CD4-positive, alpha-beta T cell (primary cell): ENCODE data around the gene PBXIP1. TPM values are rescaled to one million over a fixed set of nuclear protein-coding genes. Genes with fewer than 3 reads are reported as not detected.

Experiments
- ATAC-seq: fragments of 200-7000 bp; cut with Tn5 transposase; one replicate; pipeline ENCODE4 v1.10.0; 2022; ENCODE audit warnings: mild to moderate bottlenecking; ENCODE audit not compliant: poor library complexity
- CTCF ChIA-PET: fragments of 350-600 bp; sonication (Branson Sonifier 250); formaldehyde crosslinking; loops from one replicate; lab custom pipeline; 2021; ENCODE audit warnings: antibody characterized with exemption, inconsistent platforms; lab: Charles Lee
- POLR2A ChIA-PET: fragments of 350-600 bp; sonication (Branson Sonifier 250); formaldehyde crosslinking; loops from one replicate; lab custom pipeline; 2021; ENCODE audit warnings: antibody characterized with exemption, inconsistent platforms; lab: Charles Lee
- DNase-seq, 14 experiments: peaks; one replicate each; pipeline ENCODE4 v3.0.0-alpha.2; 2013 to 2020; ENCODE audit warnings: mixed read lengths in 2 of 14
- H3K27ac ChIP-seq, 2 donors: one replicate each; pipeline versions ENCODE4 v1.5.1 to v1.7.0; 2013; ENCODE audit warnings: low read length in 2 of 2, low read depth in 1 of 2, mild to moderate bottlenecking in 1 of 2
- H3K27me3 ChIP-seq, 2 experiments: 1 replicate in 1 of 2; 2 replicates in 1 of 2; pipeline versions ENCODE4 v1.6.1 to v1.7.0; 2013; ENCODE audit warnings: low read length in 2 of 2, control low read depth in 1 of 2, mild to moderate bottlenecking in 1 of 2, moderate library complexity in 1 of 2; ENCODE audit not compliant: insufficient read depth in 2 of 2, control insufficient read depth in 1 of 2
- H3K36me3 ChIP-seq: one replicate; pipeline ENCODE4 v1.6.1; 2013; ENCODE audit warnings: low read length, control low read depth; ENCODE audit not compliant: insufficient read depth
- H3K4me1 ChIP-seq: one replicate; pipeline ENCODE4 v1.6.1; 2013; ENCODE audit warnings: low read length, control low read depth; ENCODE audit not compliant: insufficient read depth
- H3K4me3 ChIP-seq: one replicate; pipeline ENCODE4 v1.5.1; 2013; ENCODE audit warnings: mild to moderate bottlenecking, low read length, moderate library complexity
- H3K9me3 ChIP-seq, 2 experiments: 1 replicate in 1 of 2; 2 replicates in 1 of 2; pipeline versions ENCODE4 v1.6.1 to v1.7.0; 2013; ENCODE audit warnings: low read length in 2 of 2, mild to moderate bottlenecking in 2 of 2, control low read depth in 1 of 2, moderate library complexity in 1 of 2; ENCODE audit not compliant: control insufficient read depth in 1 of 2, insufficient read depth in 1 of 2
- H3K27ac Mint-ChIP-seq: one replicate; pipeline ENCODE4 v1.8.0; 2020; ENCODE audit warnings: mixed read lengths
- H3K27me3 Mint-ChIP-seq: one replicate; pipeline ENCODE4 v1.8.0; 2021; ENCODE audit warnings: mixed read lengths
- H3K36me3 Mint-ChIP-seq: one replicate; pipeline ENCODE4 v1.8.0; 2021; ENCODE audit warnings: low read depth, mixed read lengths
- H3K4me1 Mint-ChIP-seq: one replicate; pipeline ENCODE4 v1.8.0; 2021; ENCODE audit warnings: low read depth, mixed read lengths
- H3K4me3 Mint-ChIP-seq: one replicate; pipeline ENCODE4 v1.8.0; 2020; ENCODE audit warnings: mild to moderate bottlenecking, mixed read lengths
- H3K9me3 Mint-ChIP-seq: one replicate; pipeline ENCODE4 v1.8.0; 2020; ENCODE audit warnings: mixed read lengths
- intact Hi-C, 2 experiments: fragments of 100-400 bp; cut with DNase I in 1 of 2; cut with micrococcal nuclease in 1 of 2; formaldehyde crosslinking; loops; one replicate each; pipeline versions ENCODE4 v1.15.1 to v1.9.0; 2023 to 2025; cut with DNase I, micrococcal nuclease
- total RNA-seq, 174 experiments: library from RNA in 2 of 174; stranded (reverse) in 2 of 174; gene quantifications; one replicate each; pipeline ENCODE4 v1.2.3 and lab custom pipeline; 2021 to 2026
- TF ChIP-seq, protein P1 (sequence below): fragments of 200-600 bp; IDR thresholded peaks from one replicate; pipeline ENCODE4 v1.8.0; 2022; ENCODE audit warnings: antibody characterized with exemption, mild to moderate bottlenecking

PBXIP1 gene
- total RNA-seq, 2 experiments from 2014 or later: 434 to 440 TPM

- Histone ChIP-seq H3K36me3 (peaks cover 6% of the 10 kb centered on the region), H3K27me3 (no peaks in the 10 kb centered on the region), H3K9me3 (no peaks in the 10 kb centered on the region), H3K4me3 (peak within 1 kb of the TSS; percentile 86), H3K4me1 (peaks cover 58% of the 10 kb centered on the region), H3K27ac (peak within 1 kb of the TSS; percentile 98 to 100)
- Mint-ChIP-seq H3K27ac (peak within 1 kb of the TSS; percentile 98), H3K27me3 (no peaks in the 10 kb centered on the region), H3K9me3 (no peaks in the 10 kb centered on the region), H3K4me3 (peak within 1 kb of the TSS; percentile 90), H3K4me1 (peaks cover 59% of the 10 kb centered on the region), H3K36me3 (peaks cover 16% of the 10 kb centered on the region)
- POLR2A ChIA-PET: interaction anchor here (0.5 to 3.0 kb wide), 34 partner anchors 9 to 1568 kb away, joined by 3 to 24 read pairs (median 4); partner anchors contain the start of genes ADAM15, ADAR, CKS1B and FLAD1
- intact Hi-C loops: loop anchor here (1.0 to 2.0 kb wide), 9 partner anchors 19 to 378 kb away; partner anchors contain the start of genes CKS1B (in 2 of the 2), PYGO2 (in 1 of the 2), UBE2Q1 (in 1 of the 2) and ZBTB7B (in 1 of the 2)
- TF ChIP-seq, protein P1, sequence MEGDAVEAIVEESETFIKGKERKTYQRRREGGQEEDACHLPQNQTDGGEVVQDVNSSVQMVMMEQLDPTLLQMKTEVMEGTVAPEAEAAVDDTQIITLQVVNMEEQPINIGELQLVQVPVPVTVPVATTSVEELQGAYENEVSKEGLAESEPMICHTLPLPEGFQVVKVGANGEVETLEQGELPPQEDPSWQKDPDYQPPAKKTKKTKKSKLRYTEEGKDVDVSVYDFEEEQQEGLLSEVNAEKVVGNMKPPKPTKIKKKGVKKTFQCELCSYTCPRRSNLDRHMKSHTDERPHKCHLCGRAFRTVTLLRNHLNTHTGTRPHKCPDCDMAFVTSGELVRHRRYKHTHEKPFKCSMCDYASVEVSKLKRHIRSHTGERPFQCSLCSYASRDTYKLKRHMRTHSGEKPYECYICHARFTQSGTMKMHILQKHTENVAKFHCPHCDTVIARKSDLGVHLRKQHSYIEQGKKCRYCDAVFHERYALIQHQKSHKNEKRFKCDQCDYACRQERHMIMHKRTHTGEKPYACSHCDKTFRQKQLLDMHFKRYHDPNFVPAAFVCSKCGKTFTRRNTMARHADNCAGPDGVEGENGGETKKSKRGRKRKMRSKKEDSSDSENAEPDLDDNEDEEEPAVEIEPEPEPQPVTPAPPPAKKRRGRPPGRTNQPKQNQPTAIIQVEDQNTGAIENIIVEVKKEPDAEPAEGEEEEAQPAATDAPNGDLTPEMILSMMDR: peak; percentile 51
- DNase-seq (peak; percentile 90 to 98 (median 94)), ATAC-seq (peak; percentile 79)
- CTCF ChIA-PET: interaction anchor here (0.8 to 3.9 kb wide), 15 partner anchors 15 to 377 kb away, joined by 3 to 38 read pairs (median 4); partner anchors contain the start of genes CKS1B, FLAD1, PBXIP1 and PYGO2
These were observed 19.3 kb downstream of the PBXIP1 start, which contains the start of gene PMVK for GRCh38 chr1:154936555-154937084. Gene PMVK, minus strand, starts transcription at chr1:154936719. Its CDS starts 34 bp downstream, at chr1:154936685.

DNA sequence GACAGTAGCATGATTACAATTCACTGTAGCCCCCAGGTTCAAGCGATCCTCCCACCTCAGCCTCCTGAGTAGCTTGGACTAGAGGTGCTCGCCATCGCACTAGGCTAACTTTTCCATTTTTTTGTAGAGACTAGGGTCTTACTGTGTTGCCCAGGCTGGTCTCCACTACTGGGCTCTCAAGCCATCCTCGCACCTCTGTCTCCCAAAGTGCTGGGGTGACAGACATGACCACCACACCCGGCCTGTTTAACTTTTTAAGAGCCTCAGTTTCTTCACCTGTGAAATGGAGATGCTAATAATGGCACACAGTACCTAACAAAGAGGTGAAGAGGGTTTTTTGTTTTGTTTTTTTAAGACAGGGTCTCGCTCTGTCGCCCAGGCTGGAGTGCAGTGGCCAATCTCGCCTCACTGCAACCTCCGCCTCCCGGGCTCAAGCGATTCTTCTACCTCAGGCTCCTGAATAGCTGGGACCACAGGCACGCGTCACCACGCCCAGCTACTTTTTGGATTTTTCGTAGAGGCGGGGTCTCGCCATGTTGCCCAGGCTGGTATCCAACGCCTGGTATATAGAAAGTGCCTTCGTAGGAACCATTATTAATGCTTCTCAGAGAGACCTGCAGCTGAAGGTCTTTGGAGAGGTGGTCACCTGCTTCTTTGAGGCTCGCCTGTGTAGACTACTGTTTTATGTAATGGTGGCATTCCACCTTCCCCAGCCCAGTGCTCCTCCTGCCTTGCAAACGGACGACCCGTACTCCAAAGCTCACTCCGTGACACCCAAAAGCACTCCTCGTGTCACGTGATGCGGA lies 19.9 kb downstream of the PBXIP1 start:
- H3K36me3 ChIP-seq: peaks cover 6% of the 10 kb centered on the region
- peak overlapping the region; percentile 86 for H3K4me3 ChIP-seq
- DNase-seq (peak in 1 of 14 experiments; percentile 68), ATAC-seq (no peak)
- H3K4me1 ChIP-seq: peaks cover 51% of the 10 kb centered on the region
- CTCF ChIA-PET: interaction anchor here (0.8 to 3.9 kb wide), 14 partner anchors 15 to 376 kb away, joined by 3 to 38 read pairs (median 4); partner anchors contain the start of genes CKS1B, FLAD1, PBXIP1 and PYGO2
- intact Hi-C loops: loop anchor here (2.0 kb wide), 4 partner anchors 39 to 377 kb away; partner anchors contain the start of genes CKS1B (in 1 of the 2) and UBE2Q1 (in 1 of the 2)
- Mint-ChIP-seq H3K9me3 (no peaks in the 10 kb centered on the region), H3K4me1 (peaks cover 52% of the 10 kb centered on the region), H3K4me3 (peak overlapping the region; percentile 90), H3K36me3 (peaks cover 23% of the 10 kb centered on the region), H3K27me3 (no peaks in the 10 kb centered on the region), H3K27ac (peak overlapping the region; percentile 98)
- H3K9me3 ChIP-seq: no peaks in the 10 kb centered on the region
- peak overlapping the region; percentile 98 to 100 for H3K27ac ChIP-seq
- POLR2A ChIA-PET: interaction anchor here (0.6 to 3.0 kb wide), 32 partner anchors 9 to 1569 kb away, joined by 3 to 24 read pairs (median 4); partner anchors contain the start of genes ADAM15, ADAR, CKS1B and FLAD1
- TF ChIP-seq, protein P1: no peak
- H3K27me3 ChIP-seq: no peaks in the 10 kb centered on the region

- no peak overlapping the region for H3K4me3 ChIP-seq
- H3K4me3 Mint-ChIP-seq: peak overlapping the region; percentile 35
- TF ChIP-seq, protein P1: no peak
- intact Hi-C loops: no loop called here
- no peaks in the 10 kb centered on the region for H3K27me3 Mint-ChIP-seq
- no peaks in the 10 kb centered on the region for H3K9me3 ChIP-seq
- H3K36me3 Mint-ChIP-seq: peaks cover 30% of the 10 kb centered on the region
- H3K4me1 Mint-ChIP-seq: peaks cover 41% of the 10 kb centered on the region
- no peaks in the 10 kb centered on the region for H3K9me3 Mint-ChIP-seq
- H3K36me3 ChIP-seq: peaks cover 13% of the 10 kb centered on the region
- DNase-seq: no peak
- H3K4me1 ChIP-seq: peaks cover 37% of the 10 kb centered on the region
- no peaks in the 10 kb centered on the region for H3K27me3 ChIP-seq
- H3K27ac Mint-ChIP-seq: peak overlapping the region; percentile 98
- ATAC-seq: no peak
- POLR2A ChIA-PET: interaction anchor here (1.5 kb wide), 1 partner anchor 117 kb away, joined by 3 read pairs; the partner anchor contains the start of gene ADAM15
- CTCF ChIA-PET: interaction anchor here (1.9 kb wide), 1 partner anchor 64 kb away, joined by 5 read pairs; no protein-coding TSS in a partner anchor
- H3K27ac ChIP-seq: no peak overlapping the region
These were observed 21.4 kb downstream of the PBXIP1 start for GRCh38 chr1:154934358-154934948.
